Neural cell (in vitro differentiated cells): ENCODE data around the gene REXO2. TPM values are rescaled to one million over a fixed set of nuclear protein-coding genes. Genes with fewer than 3 reads are reported as not detected.

Source experiments
- H2AFZ ChIP-seq: fragments of 200-600, 300-800 bp; sonication (generic), shearing (Covaris generic); 2 replicates; pipeline ENCODE4 v1.6.0; 2014; ENCODE audit warnings: low read depth, mild to moderate bottlenecking, antibody characterized with exemption, low read length, moderate library complexity
- H3F3A ChIP-seq: fragments of 200-600 bp; shearing (Covaris generic); 2 replicates; pipeline ENCODE4 v1.6.1; 2016; ENCODE audit warnings: mild to moderate bottlenecking, moderate library complexity, mixed read lengths, antibody characterized with exemption, low read length; ENCODE audit not compliant: insufficient read depth, poor library complexity, severe bottlenecking
- H3K27ac ChIP-seq: fragments of 200-600, 300-800 bp; sonication (generic), shearing (Covaris generic); 2 replicates; pipeline ENCODE4 v1.5.1; 2014; ENCODE audit warnings: mild to moderate bottlenecking, low read length, moderate library complexity
- H3K27me3 ChIP-seq: fragments of 300-800, 200-600 bp; sonication (generic), shearing (Covaris generic); 2 replicates; pipeline ENCODE4 v1.6.0; 2014; ENCODE audit warnings: mild to moderate bottlenecking, low read depth, low read length, moderate library complexity; ENCODE audit not compliant: insufficient read depth
- H3K36me3 ChIP-seq: fragments of 300-800, 200-600 bp; sonication (generic), shearing (Covaris generic); 2 replicates; pipeline ENCODE4 v1.5.1; 2014; ENCODE audit warnings: mild to moderate bottlenecking, antibody characterized with exemption, low read length, moderate library complexity; ENCODE audit not compliant: insufficient read depth
- H3K4me2 ChIP-seq: fragments of 300-800, 200-600 bp; sonication (generic), shearing (Covaris generic); 2 replicates; pipeline ENCODE4 v1.6.0; 2014; ENCODE audit warnings: mild to moderate bottlenecking, low read length
- H3K4me3 ChIP-seq: fragments of 300-800, 200-600 bp; sonication (generic), shearing (Covaris generic); 2 replicates; pipeline ENCODE4 v1.5.1; 2014; ENCODE audit warnings: mild to moderate bottlenecking, low read length, moderate library complexity
- H3K79me2 ChIP-seq: fragments of 200-600 bp; shearing (Covaris generic); replicated peaks from 2 replicates; pipeline ENCODE4 v1.6.0; 2014; ENCODE audit warnings: mild to moderate bottlenecking, low read length, moderate library complexity; ENCODE audit not compliant: insufficient read depth
- H3K9ac ChIP-seq: fragments of 300-800, 200-600 bp; sonication (generic), shearing (Covaris generic); 2 replicates; pipeline ENCODE4 v1.6.1; 2016; ENCODE audit warnings: mild to moderate bottlenecking, low read length, mixed read lengths
- H3K9me2 ChIP-seq: fragments of 200-600 bp; shearing (Covaris generic); 2 replicates; pipeline ENCODE4 v1.6.1; 2016; ENCODE audit warnings: mild to moderate bottlenecking, low read length, mixed read lengths; ENCODE audit not compliant: insufficient read depth
- H3K9me3 ChIP-seq: fragments of 200-600, 300-800 bp; sonication (generic), shearing (Covaris generic); 2 replicates; pipeline ENCODE4 v1.6.1; 2016; ENCODE audit warnings: mild to moderate bottlenecking, mixed run types, low read length, moderate library complexity, mixed read lengths
- H4K20me1 ChIP-seq: fragments of 200-600 bp; shearing (Covaris generic); 2 replicates; pipeline ENCODE4 v1.6.1; 2016; ENCODE audit warnings: mild to moderate bottlenecking, mixed run types; ENCODE audit not compliant: insufficient read depth
- EP300 ChIP-seq: fragments of 450-650 bp; conservative IDR thresholded peaks from 2 replicates; pipeline ENCODE4 v1.6.1; 2014; ENCODE audit warnings: antibody characterized with exemption, mild to moderate bottlenecking, moderate library complexity; ENCODE audit not compliant: poor library complexity, severe bottlenecking
- EZH2 ChIP-seq: fragments of 200-600, 300-800 bp; shearing (Covaris generic), sonication (generic); IDR thresholded peaks from 2 replicates; pipeline ENCODE4 v1.6.1; 2014; ENCODE audit warnings: antibody characterized with exemption, low read length, borderline replicate concordance, mild to moderate bottlenecking; ENCODE audit not compliant: insufficient read depth, poor library complexity, severe bottlenecking
- MXI1 ChIP-seq: fragments of 450-650 bp; conservative IDR thresholded peaks from 2 replicates; pipeline ENCODE4 v1.6.1; 2014; ENCODE audit warnings: antibody characterized with exemption, mild to moderate bottlenecking; ENCODE audit not compliant: poor library complexity, severe bottlenecking
- POLR2AphosphoS5 ChIP-seq: IDR thresholded peaks from 2 replicates; pipeline ENCODE4 v1.6.1; 2012
- RAD21 ChIP-seq: fragments of 450-650 bp; conservative IDR thresholded peaks from 2 replicates; pipeline ENCODE4 v1.6.1; 2014; ENCODE audit warnings: antibody characterized with exemption, mild to moderate bottlenecking, moderate library complexity
- SMC3 ChIP-seq: fragments of 450-650 bp; conservative IDR thresholded peaks from 2 replicates; pipeline ENCODE4 v1.6.1; 2014; ENCODE audit warnings: antibody characterized with exemption, mild to moderate bottlenecking, moderate library complexity; ENCODE audit not compliant: poor library complexity
- TAF1 ChIP-seq: IDR thresholded peaks from 2 replicates; pipeline ENCODE4 v1.6.1; 2012; ENCODE audit warnings: low read depth
- polyA plus RNA-seq: library from polyadenylated mRNA; depleted of rRNA; stranded (reverse); fragments of >200 nt; gene quantifications from 2 replicates; pipeline ENCODE4 v1.2.3, GENCODE V29; 2014
- TF ChIP-seq, protein P1 (sequence below): fragments of 450-650 bp; IDR thresholded peaks from 2 replicates; pipeline ENCODE4 v1.5.1; 2014; ENCODE audit warnings: antibody characterized with exemption, mild to moderate bottlenecking, moderate library complexity; ENCODE audit not compliant: poor library complexity, severe bottlenecking
- TF ChIP-seq, protein P2 (sequence below): IDR thresholded peaks from 2 replicates; pipeline ENCODE4 v1.6.1; 2012; ENCODE audit warnings: borderline replicate concordance

REXO2 gene
- polyA plus RNA-seq, 1 donor from 2014 or later = 48.8 TPM

DNA sequence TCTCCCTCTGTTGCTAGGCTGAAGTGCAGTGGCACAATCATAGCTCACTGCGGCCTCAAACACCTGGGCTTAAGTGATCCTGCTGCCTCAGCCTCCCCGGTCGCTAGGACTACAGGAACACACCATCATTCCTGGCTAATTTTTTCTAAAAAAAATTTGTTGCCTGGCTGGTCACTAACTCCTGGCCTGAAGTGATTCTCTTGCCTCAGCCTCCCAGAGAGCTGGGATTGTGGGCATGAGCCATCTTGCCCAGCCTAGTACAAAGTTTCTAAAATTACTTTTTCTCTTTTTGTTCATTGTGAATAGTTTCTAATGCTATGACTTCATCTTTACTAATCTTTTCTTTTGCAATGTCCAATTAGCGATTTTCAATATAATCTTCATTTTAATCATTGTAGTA, 26.3 kb upstream of the REXO2 start:
- Histone ChIP-seq H3K4me2 (no peak overlapping the region), H2AFZ (no peak overlapping the region), H3K9me2 (no peaks in the 10 kb centered on the region), H3K79me2 (no peaks in the 10 kb centered on the region), H4K20me1 (no peaks in the 10 kb centered on the region), H3K36me3 (peaks cover 4% of the 10 kb centered on the region), H3K4me3 (no peak overlapping the region), H3K9me3 (no peaks in the 10 kb centered on the region), H3F3A (no peaks in the 10 kb centered on the region), H3K9ac (no peak overlapping the region), H3K27ac (no peak overlapping the region), H3K27me3 (no peaks in the 10 kb centered on the region)
- no peak for TF ChIP-seq RAD21
- TF ChIP-seq, protein P1, sequence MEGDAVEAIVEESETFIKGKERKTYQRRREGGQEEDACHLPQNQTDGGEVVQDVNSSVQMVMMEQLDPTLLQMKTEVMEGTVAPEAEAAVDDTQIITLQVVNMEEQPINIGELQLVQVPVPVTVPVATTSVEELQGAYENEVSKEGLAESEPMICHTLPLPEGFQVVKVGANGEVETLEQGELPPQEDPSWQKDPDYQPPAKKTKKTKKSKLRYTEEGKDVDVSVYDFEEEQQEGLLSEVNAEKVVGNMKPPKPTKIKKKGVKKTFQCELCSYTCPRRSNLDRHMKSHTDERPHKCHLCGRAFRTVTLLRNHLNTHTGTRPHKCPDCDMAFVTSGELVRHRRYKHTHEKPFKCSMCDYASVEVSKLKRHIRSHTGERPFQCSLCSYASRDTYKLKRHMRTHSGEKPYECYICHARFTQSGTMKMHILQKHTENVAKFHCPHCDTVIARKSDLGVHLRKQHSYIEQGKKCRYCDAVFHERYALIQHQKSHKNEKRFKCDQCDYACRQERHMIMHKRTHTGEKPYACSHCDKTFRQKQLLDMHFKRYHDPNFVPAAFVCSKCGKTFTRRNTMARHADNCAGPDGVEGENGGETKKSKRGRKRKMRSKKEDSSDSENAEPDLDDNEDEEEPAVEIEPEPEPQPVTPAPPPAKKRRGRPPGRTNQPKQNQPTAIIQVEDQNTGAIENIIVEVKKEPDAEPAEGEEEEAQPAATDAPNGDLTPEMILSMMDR = no peak
- TF ChIP-seq SMC3 = no peak
- TF ChIP-seq, protein P2, sequence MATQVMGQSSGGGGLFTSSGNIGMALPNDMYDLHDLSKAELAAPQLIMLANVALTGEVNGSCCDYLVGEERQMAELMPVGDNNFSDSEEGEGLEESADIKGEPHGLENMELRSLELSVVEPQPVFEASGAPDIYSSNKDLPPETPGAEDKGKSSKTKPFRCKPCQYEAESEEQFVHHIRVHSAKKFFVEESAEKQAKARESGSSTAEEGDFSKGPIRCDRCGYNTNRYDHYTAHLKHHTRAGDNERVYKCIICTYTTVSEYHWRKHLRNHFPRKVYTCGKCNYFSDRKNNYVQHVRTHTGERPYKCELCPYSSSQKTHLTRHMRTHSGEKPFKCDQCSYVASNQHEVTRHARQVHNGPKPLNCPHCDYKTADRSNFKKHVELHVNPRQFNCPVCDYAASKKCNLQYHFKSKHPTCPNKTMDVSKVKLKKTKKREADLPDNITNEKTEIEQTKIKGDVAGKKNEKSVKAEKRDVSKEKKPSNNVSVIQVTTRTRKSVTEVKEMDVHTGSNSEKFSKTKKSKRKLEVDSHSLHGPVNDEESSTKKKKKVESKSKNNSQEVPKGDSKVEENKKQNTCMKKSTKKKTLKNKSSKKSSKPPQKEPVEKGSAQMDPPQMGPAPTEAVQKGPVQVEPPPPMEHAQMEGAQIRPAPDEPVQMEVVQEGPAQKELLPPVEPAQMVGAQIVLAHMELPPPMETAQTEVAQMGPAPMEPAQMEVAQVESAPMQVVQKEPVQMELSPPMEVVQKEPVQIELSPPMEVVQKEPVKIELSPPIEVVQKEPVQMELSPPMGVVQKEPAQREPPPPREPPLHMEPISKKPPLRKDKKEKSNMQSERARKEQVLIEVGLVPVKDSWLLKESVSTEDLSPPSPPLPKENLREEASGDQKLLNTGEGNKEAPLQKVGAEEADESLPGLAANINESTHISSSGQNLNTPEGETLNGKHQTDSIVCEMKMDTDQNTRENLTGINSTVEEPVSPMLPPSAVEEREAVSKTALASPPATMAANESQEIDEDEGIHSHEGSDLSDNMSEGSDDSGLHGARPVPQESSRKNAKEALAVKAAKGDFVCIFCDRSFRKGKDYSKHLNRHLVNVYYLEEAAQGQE = no peak
- TF ChIP-seq EP300 = no peak
- TF ChIP-seq EZH2 = no peak
- no peak for TF ChIP-seq POLR2AphosphoS5
- no peak for TF ChIP-seq MXI1
- TF ChIP-seq TAF1 = no peak

DNA sequence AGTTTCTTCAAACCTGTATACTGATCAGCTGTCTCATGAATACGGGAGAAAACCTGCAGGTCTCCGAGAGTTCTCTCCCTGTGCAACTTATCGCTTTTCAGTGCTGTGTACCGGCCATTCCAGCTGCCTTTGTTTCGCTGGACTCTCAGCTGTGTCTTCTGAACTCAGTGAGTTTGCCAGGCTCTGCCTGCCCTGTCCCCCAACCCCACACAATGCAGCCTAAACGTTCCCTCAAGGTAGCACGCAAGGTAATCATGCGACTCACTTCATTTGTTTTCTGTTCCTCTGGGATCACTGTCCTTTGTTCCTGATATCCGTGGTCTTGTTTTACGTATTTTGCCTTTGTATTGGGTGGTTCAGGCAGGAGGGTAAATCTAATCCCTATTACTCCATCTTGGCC, 25.3 kb upstream of the REXO2 start:
- Histone ChIP-seq H3K9ac (no peak overlapping the region), H3F3A (no peaks in the 10 kb centered on the region), H3K4me3 (no peak overlapping the region), H3K9me2 (no peaks in the 10 kb centered on the region), H3K4me2 (no peak overlapping the region), H3K36me3 (peaks cover 4% of the 10 kb centered on the region), H3K79me2 (no peaks in the 10 kb centered on the region), H3K27ac (no peak overlapping the region), H3K9me3 (no peaks in the 10 kb centered on the region), H3K27me3 (no peaks in the 10 kb centered on the region), H2AFZ (no peak overlapping the region), H4K20me1 (no peaks in the 10 kb centered on the region)
- TF ChIP-seq MXI1 (no peak), EZH2 (no peak), POLR2AphosphoS5 (no peak), SMC3 (no peak), RAD21 (no peak), EP300 (no peak), TAF1 (no peak)
- TF ChIP-seq, protein P1 = no peak
- TF ChIP-seq, protein P2 = no peak
